Measurements from ENCODE around the gene TTC39A. TPM values are rescaled to one million over a fixed set of nuclear protein-coding genes. Genes with fewer than 3 reads are reported as not detected.

TTC39A gene
- total RNA-seq, 4 donors from 2014 or later = 0.40 to 9.6 (median 0.70) TPM

- Histone ChIP-seq H3K27me3 (peaks cover 10% of the 10 kb centered on the region), H3K27ac (no peak overlapping the region), H3K4me1 (no peaks in the 10 kb centered on the region), H3K9me3 (no peaks in the 10 kb centered on the region), H3K36me3 (no peaks in the 10 kb centered on the region), H3K4me3 (no peak overlapping the region)
- no peak for TF ChIP-seq CTCF (IDR thresholded peaks at IDR 0.05)
- TF ChIP-seq EP300 (IDR thresholded peaks at IDR 0.05) = no peak
- no peak for TF ChIP-seq POLR2AphosphoS5 (IDR thresholded peaks at IDR 0.05)
- TF ChIP-seq POLR2A (IDR thresholded peaks at IDR 0.05) = no peak
- WGBS, 2 donors (ENCODE audit: low coverage in 1 of 2) = 56% methylated on average over 1 of the region's 4 CpGs; no CpG with 5 or more reads in 1 of the 2 donors
- no peak for ATAC-seq
Measured at GRCh38 chr1:51305371-51305823, 25.0 kb downstream of the TTC39A start.

- no peak for TF ChIP-seq EP300 (IDR thresholded peaks at IDR 0.05)
- TF ChIP-seq POLR2A (IDR thresholded peaks at IDR 0.05) = no peak
- no peak for TF ChIP-seq POLR2AphosphoS5 (IDR thresholded peaks at IDR 0.05)
- TF ChIP-seq CTCF (IDR thresholded peaks at IDR 0.05) = no peak
- WGBS, 2 donors (ENCODE audit: low coverage in 1 of 2) = 40 to 50% methylated on average over 1 of the region's 1 CpG
- peaks cover 14% of the 10 kb centered on the region for H3K27me3 ChIP-seq
- no peaks in the 10 kb centered on the region for H3K4me1 ChIP-seq
- H3K27ac ChIP-seq = no peak overlapping the region
- ATAC-seq = no peak
- H3K36me3 ChIP-seq = no peaks in the 10 kb centered on the region
- H3K9me3 ChIP-seq = no peaks in the 10 kb centered on the region
- no peak overlapping the region for H3K4me3 ChIP-seq
Measured at GRCh38 chr1:51304360-51304759, 26.0 kb downstream of the TTC39A start.

- ATAC-seq = no peak
- peaks cover 14% of the 10 kb centered on the region for H3K27me3 ChIP-seq
- WGBS, 2 donors (ENCODE audit: low coverage in 1 of 2) = 32 to 86% methylated on average over 5 of the region's 8 CpGs
- H3K9me3 ChIP-seq = no peaks in the 10 kb centered on the region
- TF ChIP-seq EP300 (IDR thresholded peaks at IDR 0.05) = no peak
- no peak overlapping the region for H3K4me3 ChIP-seq
- no peak overlapping the region for H3K27ac ChIP-seq
- no peaks in the 10 kb centered on the region for H3K4me1 ChIP-seq
- H3K36me3 ChIP-seq = no peaks in the 10 kb centered on the region
Measured at GRCh38 chr1:51303751-51304251, 26.6 kb downstream of the TTC39A start.

GRCh38 chr1:51303315-51303714, 27.0 kb downstream of the TTC39A start:
- WGBS, 2 donors (ENCODE audit: low coverage in 1 of 2) = no CpG with 5 or more reads among the region's 6 CpGs
- no peaks in the 10 kb centered on the region for H3K36me3 ChIP-seq
- no peak overlapping the region for H3K4me3 ChIP-seq
- no peaks in the 10 kb centered on the region for H3K9me3 ChIP-seq
- peaks cover 14% of the 10 kb centered on the region for H3K27me3 ChIP-seq
- H3K4me1 ChIP-seq = no peaks in the 10 kb centered on the region
- TF ChIP-seq POLR2AphosphoS5 (IDR thresholded peaks at IDR 0.05) (no peak), CTCF (IDR thresholded peaks at IDR 0.05) (no peak), POLR2A (IDR thresholded peaks at IDR 0.05) (no peak), EP300 (IDR thresholded peaks at IDR 0.05) (no peak)
- no peak for ATAC-seq
- no peak overlapping the region for H3K27ac ChIP-seq

GRCh38 chr1:51302746-51303145, 27.6 kb downstream of the TTC39A start:
- H3K27me3 ChIP-seq = peaks cover 14% of the 10 kb centered on the region
- WGBS, 2 donors (ENCODE audit: low coverage in 1 of 2) = no CpG with 5 or more reads among the region's 7 CpGs
- no peak overlapping the region for H3K4me3 ChIP-seq
- no peak overlapping the region for H3K27ac ChIP-seq
- H3K4me1 ChIP-seq = peaks cover 0 to under 1% (median 0%) of the 10 kb centered on the region in 3 donors
- H3K36me3 ChIP-seq = no peaks in the 10 kb centered on the region
- ATAC-seq = no peak
- H3K9me3 ChIP-seq = no peaks in the 10 kb centered on the region
- TF ChIP-seq EP300 (IDR thresholded peaks at IDR 0.05) = no peak
- TF ChIP-seq POLR2AphosphoS5 (IDR thresholded peaks at IDR 0.05) = no peak
- TF ChIP-seq POLR2A (IDR thresholded peaks at IDR 0.05) = no peak
- no peak for TF ChIP-seq CTCF (IDR thresholded peaks at IDR 0.05)

All from gastroesophageal sphincter (tissue), 4 donors.